Measurements from ENCODE around the gene MAPK8IP1.

MAPK8IP1 gene

GRCh38 chr11:45949992-45950407 lies 64.5 kb downstream of the MAPK8IP1 start:
- TF ChIP-seq, protein P1, sequence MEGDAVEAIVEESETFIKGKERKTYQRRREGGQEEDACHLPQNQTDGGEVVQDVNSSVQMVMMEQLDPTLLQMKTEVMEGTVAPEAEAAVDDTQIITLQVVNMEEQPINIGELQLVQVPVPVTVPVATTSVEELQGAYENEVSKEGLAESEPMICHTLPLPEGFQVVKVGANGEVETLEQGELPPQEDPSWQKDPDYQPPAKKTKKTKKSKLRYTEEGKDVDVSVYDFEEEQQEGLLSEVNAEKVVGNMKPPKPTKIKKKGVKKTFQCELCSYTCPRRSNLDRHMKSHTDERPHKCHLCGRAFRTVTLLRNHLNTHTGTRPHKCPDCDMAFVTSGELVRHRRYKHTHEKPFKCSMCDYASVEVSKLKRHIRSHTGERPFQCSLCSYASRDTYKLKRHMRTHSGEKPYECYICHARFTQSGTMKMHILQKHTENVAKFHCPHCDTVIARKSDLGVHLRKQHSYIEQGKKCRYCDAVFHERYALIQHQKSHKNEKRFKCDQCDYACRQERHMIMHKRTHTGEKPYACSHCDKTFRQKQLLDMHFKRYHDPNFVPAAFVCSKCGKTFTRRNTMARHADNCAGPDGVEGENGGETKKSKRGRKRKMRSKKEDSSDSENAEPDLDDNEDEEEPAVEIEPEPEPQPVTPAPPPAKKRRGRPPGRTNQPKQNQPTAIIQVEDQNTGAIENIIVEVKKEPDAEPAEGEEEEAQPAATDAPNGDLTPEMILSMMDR (IDR thresholded peaks at IDR 0.05; ENCODE audit: control extremely low read depth, extremely low read depth, low read depth, missing control alignments): no peak
- POLR2A ChIA-PET: no interaction called here
- CTCF ChIA-PET: interaction anchor here (1.0 to 14.3 kb wide), 4 partner anchors 9 to 44 kb away, joined by 3 to 129 read pairs (median 4); no protein-coding TSS in a partner anchor
- no peak for DNase-seq (ENCODE audit: extremely low spot score)

Measured in GM10248 (cell line).